HG03175 (cell line): ENCODE measurements around the gene LMOD2.
"Not testable (repeated sequence)": the region's sequence is repeated elsewhere in the genome, so short reads cannot be mapped to it uniquely, and the experiment has no call there.

Experiments used
- ATAC-seq: cut with Tn5 transposase; IDR thresholded peaks from one replicate; pipeline ENCODE4 v1.9.1; 2021; ENCODE audit warnings: mild to moderate bottlenecking, moderate library complexity; ENCODE audit not compliant: unreplicated experiment

The LMOD2 gene, protein sequence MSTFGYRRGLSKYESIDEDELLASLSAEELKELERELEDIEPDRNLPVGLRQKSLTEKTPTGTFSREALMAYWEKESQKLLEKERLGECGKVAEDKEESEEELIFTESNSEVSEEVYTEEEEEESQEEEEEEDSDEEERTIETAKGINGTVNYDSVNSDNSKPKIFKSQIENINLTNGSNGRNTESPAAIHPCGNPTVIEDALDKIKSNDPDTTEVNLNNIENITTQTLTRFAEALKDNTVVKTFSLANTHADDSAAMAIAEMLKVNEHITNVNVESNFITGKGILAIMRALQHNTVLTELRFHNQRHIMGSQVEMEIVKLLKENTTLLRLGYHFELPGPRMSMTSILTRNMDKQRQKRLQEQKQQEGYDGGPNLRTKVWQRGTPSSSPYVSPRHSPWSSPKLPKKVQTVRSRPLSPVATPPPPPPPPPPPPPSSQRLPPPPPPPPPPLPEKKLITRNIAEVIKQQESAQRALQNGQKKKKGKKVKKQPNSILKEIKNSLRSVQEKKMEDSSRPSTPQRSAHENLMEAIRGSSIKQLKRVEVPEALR

DNA sequence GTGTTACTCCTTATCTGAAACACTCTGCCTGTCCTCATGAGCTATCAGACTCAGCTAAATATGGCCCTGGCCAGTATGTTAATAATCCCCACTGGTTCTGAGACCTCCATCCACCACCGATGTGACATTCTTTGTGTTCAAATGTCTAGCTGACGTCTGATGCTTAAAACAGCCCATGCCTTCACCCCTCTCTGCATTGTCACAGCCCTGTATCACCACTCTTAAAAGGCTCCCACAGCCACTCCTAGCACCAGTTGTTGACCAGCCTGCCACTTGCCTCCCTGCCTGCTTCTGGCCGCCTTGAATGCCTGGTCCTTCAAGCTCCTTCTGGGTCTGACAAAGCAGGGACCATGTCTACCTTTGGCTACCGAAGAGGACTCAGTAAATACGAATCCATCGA is at the start of gene LMOD2:
Gene LMOD2, plus strand, starts transcription at position 253 of the 400 bp plus-strand sequence. Its CDS starts 98 bp downstream, at position 351.
- no peak for ATAC-seq

DNA sequence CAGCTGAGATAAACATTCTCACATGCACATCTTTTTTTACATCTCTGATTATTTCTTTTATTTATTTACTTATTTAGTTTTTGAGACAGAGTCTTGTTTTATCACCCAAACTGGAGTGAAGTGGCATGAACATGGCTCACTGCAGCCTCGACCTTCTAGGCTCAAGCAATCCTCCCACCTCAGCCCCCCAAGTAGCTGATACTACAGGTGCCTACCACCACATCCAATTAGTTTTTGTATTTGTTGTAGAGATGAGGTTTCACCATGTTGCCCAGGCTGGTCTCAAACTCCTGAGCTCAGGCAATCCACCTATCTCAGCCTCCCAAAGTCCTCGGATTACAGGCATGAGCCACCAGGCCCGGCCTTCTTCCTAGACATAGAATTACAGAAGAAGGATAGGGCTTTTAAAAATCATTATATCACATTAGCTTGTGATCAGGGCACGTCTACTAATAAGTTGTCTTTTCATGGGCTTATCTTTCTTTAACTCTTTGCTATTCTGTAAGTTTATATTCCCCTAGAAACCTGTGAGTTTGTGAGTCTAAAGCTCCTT is 48.2 kb upstream of the LMOD2 start:
- ATAC-seq = no peak

DNA sequence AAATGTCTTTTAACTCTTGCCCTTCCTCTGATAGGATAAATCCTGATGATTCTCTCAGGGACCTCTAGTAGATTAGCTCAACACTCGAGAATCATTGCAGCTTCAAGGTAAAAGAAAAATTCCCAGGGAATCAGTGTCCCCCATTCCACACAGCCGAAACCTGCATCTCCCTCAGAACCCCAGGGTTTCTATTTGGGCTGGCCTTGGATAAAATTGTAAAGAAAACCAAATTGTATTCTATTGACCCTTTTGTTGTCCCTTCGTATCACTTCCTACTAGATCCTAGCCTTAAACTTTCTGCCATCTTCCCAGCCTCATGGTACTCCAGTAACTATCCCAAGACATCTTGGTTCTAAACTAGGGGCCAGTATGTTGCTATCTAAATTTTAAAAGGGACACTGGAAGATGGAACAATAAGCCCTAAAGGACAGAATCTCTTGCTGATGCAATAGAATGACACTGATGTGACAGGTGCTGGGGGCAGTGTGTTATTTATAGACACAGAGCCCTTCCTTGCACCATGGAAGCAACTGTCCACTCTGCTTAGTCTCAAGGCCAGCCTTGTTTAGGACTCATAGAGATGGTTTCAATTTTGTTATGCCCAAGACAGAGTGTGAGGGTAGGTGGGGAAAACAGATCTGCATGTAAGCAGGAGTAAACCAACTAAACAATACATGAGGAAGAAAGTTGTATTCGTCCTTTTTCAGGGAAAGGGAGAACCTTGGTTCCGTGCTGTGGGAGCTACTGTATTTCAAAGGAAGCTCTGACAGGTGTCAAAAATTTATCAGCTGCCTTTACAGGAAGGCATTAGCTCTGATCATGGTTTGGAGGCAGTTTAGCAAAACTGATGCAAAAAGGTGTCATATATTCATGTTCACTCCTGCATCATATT is 46.4 kb upstream of the LMOD2 start:
- no peak for ATAC-seq

DNA sequence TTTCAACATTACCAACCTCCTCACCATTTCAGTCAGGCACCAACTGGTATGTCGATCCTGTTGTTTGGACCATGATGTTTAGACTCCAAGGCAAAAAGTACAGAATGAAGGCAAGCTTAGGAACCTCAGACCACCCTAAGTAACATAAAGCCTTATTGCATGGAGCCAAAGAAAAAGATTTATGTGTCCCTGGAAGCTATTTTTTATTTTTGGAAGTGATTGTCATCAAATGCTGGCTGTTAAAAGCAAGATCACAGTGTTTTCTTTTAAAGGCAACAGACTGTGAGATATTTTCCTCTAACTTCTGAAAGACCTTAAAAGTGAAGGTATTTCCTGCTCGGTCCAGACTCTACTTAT is 45.8 kb upstream of the LMOD2 start:
- ATAC-seq = no peak

DNA sequence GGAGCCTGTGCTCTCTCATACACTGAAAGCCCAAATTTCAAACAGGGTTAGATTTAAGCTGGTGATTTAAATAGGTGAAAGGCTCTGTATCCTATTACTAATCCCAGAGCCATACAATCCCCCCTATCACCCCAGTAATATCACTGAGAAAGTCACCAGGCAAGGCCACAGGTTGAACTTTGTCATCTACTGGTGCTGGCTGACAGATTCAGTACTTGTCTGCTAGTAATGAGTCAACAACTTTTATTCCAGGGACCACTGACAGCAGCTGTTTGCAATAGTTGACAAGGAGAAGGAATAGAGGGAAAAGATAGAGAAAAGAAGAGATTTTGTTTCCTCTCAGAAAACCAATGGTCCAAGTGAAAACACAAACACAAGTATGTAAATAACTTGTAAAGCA is 43.6 kb upstream of the LMOD2 start:
- no peak for ATAC-seq

DNA sequence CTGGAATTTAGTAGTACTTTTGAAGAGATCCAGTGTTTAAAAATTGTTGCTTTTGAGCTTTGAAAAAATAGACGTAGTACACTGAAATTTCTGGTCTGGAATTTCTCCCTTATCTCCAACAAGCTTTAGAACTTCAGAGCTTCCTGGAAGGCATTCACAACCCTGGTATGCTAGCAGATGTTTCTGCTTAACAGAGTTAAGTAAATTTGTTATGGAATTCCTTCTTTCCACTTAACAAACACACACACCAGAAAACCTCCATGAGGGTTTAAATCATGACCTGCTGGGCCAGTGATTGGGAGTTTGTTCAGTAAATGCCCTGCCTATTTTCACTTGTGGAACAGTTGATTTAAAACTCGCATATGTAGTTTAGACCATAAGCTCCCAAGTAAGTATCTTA is 40.3 kb upstream of the LMOD2 start:
- ATAC-seq = no peak

DNA sequence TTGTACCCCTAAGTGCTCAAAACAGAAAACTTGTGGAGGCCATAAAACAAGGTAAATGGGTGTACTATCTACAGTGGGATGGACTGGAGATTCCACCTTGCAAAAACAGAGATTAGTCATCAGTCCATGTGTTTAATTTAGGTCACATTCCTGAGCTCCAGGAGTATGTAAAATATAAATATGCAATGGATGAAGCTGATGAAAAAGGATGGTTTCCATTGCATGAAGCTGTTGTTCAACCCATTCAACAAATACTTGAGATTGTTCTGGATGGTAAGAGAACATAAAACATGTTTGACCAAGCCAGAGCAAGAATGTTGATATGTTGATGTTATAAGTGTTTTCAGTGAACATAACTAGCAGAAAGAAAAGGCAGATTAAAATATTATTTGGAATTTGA is 39.4 kb upstream of the LMOD2 start:
- ATAC-seq = no peak

DNA sequence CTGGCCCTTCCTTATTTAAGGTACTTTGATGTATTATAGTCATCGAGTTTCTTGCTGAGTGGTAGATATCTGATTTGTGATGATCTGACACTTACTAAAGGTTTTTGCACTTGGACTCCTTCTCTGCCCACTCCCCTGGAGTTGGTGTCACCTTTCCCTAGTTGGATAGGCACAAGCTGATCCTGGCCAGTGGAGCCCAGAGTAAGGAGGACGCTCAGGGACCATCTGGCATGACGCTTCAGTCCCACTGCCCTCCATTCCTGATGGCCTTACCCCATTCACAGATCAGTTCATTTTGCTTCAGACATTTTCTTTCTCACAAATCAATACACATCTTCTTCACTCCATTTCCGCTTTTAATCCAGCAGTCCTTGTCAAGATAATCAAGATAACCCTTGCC is 34.0 kb upstream of the LMOD2 start:
- no peak for ATAC-seq

DNA sequence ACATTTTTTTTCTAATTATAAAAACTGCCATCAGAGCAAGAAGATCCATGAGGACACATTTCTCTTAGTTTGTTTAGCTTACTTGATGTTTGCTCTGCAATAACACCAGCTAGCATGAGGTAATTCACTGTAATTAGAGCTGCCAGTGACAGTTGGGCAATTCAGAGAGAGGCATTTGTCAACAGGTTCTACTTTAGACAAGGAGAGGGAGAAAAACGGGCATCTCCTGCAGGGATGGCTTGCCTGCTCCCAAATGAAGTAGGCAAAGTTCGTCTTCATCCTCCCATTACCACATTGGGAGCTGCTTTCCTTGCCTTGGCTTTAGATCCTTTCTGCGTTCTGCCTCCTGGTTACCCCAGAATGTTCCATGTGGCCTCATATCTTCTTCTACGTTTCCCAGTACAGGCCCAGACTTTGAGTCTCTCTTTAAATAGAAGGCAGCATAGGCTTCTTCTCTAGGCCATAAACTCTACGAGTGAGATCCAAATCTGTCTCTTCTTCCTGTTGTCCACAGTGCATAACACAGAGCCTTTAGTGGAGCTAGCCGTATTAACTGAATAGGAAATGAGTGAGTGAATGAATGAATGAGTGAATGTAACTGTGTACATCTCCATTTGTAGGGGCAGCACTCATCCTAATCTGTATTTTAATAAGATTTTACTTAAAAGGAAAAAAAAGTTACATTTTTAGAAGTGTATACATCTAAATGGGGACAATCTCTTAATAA is 32.8 kb upstream of the LMOD2 start:
- no peak for ATAC-seq

DNA sequence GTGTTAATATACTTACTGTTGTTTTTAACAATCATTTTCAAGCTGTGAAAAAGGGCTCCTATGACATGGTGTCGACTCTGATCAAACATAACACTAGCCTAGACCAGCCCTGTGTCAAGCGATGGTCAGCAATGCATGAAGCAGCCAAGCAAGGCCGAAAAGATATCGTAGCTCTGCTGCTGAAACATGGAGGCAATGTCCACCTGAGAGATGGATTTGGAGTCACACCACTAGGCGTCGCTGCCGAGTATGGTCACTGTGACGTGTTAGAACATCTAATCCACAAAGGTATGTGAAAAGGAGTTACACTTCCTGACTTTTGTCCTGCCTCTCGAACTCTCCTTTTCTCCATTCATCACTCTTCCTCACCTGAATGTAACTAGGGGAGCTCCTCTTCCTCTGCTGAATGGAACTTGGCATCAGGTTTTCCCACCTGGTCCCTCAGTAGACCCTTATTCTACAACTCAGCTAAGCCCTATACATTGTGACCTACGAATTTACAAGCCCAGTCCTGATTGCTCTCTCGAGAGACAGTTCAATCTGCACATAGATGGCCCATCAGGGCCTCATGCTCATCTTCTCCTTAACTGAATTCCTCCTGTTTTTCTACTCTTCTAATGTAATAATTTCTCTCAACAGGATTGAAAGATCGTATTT is 31.0 kb upstream of the LMOD2 start:
- ATAC-seq = peak; percentile 94

DNA sequence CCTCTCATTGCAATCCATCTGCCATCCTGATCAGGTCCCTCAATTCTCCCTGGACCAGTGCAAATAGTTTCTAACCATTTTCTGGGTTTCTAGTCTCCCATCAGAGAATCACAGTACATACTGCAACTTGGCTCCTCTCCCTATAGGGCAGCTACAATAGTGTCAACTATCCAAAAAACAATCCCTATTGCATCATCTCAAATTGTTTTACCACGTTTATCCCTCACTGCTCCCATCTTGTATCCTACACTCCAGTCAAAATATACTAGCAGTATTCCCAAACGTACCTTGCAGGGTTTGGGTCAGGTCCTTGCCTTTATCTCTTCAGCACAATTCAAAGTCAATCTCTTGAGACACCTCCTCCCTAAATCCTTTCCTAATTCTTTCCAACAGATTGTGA is 30.4 kb upstream of the LMOD2 start:
- ATAC-seq = no peak

DNA sequence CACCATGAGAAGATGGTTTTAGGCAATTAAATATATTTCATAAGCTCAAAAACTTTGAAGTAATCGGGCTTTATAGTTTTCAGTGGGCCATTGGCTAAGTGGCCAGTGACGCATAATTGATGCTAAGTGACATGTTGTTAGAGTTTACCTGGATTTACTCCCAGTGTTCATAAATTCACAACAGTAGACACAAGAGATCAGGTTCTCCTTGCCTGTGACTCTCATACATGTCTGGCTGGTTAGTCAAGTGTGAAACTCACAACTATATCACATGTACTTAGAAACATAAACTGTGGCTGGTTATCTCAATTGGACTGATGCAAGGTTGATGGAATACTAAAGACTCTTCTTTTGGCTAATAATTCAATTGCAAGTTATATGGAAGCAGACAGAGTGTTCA is 27.8 kb upstream of the LMOD2 start:
- no peak for ATAC-seq

DNA sequence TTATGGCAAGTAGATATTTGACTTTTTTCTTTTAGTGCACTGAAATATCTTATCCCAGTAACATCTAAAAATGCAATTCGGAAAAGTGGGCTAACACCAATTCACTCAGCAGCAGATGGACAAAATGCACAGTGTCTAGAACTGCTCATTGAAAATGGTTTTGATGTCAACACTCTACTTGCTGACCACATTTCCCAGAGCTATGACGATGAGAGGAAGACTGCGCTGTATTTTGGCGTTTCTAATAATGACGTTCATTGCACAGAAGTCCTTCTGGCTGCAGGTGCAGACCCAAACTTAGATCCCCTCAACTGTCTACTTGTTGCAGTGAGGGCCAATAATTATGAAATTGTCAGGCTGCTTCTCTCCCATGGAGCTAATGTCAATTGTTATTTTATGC is 26.8 kb upstream of the LMOD2 start:
- no peak for ATAC-seq

DNA sequence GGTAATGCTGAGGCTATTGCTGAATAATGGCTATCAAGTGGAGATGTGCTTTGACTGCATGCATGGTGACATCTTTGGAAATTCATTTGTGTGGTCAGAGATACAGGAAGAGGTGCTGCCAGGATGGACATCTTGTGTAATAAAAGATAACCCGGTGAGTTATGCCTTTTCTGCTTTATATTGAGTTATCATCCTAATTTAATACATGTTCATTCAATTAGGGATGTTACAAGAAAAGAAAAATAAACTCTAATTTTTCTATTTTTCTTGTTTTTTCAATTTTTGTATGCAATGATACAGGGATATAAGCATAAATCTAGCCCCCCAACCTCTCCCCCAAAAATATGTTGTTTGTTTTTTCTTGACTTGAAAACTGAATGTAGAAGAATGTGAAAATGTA is 26.4 kb upstream of the LMOD2 start:
- ATAC-seq = no peak

DNA sequence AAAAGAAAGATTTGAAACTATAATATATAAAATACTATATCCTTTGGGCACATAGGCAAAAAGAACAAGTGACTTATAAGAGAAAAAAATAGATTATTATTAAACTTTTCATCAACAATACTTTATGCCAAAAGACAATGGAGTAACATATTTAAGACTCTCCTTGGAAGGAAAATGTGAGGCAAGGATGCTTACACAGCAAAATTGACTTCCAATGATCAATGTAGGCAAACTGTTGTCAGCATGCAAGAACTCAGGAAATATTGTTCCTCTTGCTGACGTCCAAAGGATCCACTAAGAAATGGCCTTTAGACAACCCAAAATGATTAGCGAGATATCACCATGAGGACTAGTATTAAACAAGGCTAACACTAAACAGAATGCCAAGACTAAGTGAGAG is 22.9 kb upstream of the LMOD2 start:
- no peak for ATAC-seq

DNA sequence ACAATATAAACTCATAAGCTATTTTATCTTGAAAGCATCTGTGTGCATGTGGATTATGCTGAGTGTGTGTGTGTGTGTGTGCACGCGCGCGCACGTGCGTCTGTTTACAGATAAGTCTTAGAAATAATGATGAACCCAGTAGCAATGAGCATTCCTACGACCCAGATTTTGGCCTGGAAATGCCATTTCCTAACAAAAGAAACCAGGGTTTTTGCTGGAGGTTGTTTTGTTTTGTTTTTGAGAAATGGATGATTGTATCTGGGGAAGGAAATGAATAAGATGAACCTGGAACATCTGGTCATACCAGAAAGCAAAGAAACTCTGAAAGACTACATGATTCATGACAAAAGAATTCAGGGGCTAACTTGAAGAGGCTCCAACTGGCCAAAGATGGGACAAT is 22.1 kb upstream of the LMOD2 start:
- ATAC-seq = no peak

DNA sequence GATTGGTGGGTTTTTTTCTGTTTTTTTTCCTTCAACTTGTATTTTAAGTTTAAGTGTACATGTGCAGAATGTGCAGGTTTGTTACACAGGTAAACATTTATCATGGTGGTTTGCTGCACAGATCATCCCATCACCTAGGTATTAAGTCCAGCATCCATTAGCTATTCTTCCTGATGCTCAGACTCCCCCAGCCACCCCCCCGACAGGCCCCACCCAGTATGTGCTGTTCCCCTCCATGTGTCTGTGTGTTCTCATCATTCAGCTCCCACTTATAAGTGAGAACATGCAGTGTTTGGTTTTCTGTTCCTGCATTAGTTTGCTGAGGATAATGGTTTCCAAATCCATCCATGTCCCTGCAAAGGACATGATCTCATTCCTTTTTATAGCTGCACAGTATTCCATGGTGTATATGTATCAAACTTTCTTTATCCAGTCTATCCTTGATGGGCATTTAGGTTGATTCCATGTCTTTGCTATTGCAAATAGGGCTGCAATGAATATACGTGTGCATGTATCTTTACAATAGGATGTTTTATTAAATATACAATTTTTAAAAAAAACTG is 21.6 kb upstream of the LMOD2 start:
- ATAC-seq = not testable (repeated sequence)

DNA sequence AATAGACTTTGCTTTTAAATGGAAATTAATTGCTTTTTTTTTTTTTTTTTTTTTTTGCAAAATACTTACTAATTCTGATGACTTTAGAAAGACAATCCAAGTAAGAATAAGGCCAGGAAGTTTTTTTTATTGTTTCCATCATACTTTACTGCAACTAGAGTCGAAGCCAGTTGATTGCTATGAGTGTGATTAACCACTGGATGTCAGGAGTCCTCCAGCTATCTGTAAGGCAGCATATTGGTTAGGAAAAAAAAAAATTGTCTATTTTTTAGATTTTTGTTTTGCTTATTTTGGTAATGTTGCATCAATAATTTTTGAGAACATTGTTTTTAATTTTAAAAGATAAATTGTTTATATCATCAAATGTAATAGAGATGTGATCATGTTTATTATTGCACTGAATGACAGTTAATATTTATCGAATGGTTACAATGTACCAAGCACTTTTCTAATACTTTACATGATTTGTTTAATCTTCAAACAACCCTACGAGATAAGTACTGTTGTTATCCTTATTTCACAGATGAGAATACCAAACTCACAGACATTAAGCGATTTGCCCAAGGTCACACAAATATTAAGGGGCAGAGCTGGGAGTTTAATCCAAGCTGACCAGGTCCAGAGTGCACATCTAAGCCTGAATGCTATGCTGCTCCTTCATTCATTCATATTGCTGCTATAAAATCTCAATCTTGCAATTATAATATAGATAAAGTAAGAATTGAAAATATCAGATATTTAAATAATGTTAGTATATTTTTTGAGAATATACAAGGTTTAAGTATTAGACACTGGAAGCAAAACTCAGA is 19.9 kb upstream of the LMOD2 start:
- ATAC-seq = peak; percentile 63

DNA sequence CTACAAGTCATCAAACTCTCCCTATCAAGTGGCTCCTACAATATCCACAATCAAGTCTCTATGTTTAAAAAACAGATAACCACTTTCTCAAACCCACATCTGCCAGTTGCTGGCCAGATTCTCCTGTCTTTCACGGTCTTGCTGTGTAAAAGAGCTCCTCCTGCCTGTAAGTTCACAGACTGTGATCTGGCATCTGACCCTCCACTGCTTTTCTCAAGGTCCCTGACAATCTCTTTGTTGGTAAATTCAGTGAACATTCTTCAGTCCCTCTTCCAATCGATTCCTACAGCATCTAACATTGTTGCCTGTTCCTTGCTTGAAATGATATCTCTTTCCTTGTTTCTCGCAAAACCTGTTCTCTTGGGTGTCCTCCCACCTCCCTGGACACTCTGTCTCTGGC is 18.5 kb upstream of the LMOD2 start:
- no peak for ATAC-seq
